Right atrium auricular region (tissue), 2 donors: ENCODE results near the gene ORC2. TPM values are rescaled to one million over a fixed set of nuclear protein-coding genes. Genes with fewer than 3 reads are reported as not detected.
A peak's percentile ranks its signal among the peaks of the same experiment; 100 is the strongest.
"Not testable (repeated sequence)": the region's sequence is repeated elsewhere in the genome, so short reads cannot be mapped to it uniquely, and the experiment has no call there.

Experiments used
- DNase-seq: peaks from one replicate; pipeline ENCODE4 v3.0.0-alpha.2; 2019; ENCODE audit warnings: low spot score
- H3K27ac ChIP-seq, 2 donors: fragments of 200-600 bp; sonication (generic); 1 replicate in 1 of 2; 2 replicates in 1 of 2; pipeline ENCODE4 v1.5.1; 2016 to 2019
- H3K27me3 ChIP-seq, 2 donors: fragments of 200-600 bp; sonication (generic); one replicate each; pipeline versions ENCODE4 v1.5.1 to v1.6.0; 2017 to 2019
- H3K36me3 ChIP-seq: fragments of 200-600 bp; sonication (generic); one replicate; pipeline ENCODE4 v1.5.1; 2016
- H3K4me1 ChIP-seq, 2 donors: fragments of 200-600 bp; sonication (generic); one replicate each; pipeline versions ENCODE4 v1.5.1 to v1.6.0; 2017 to 2019
- H3K4me3 ChIP-seq, 2 donors: fragments of 200-600 bp; sonication (generic); 1 replicate in 1 of 2; 2 replicates in 1 of 2; pipeline ENCODE4 v1.5.1; 2017 to 2019; ENCODE audit warnings: mild to moderate bottlenecking in 1 of 2, moderate library complexity in 1 of 2
- H3K9me3 ChIP-seq, 2 donors: fragments of 200-600 bp; sonication (generic); one replicate each; pipeline ENCODE4 v1.5.1; 2019
- total RNA-seq, 2 donors: library from RNA; depleted of rRNA; stranded (reverse); fragments of >200 nt; gene quantifications; one replicate each; pipeline ENCODE4 v1.1.0, GENCODE V29; 2016
- TF ChIP-seq, protein P1 (sequence below), 2 donors: fragments of 200-600 bp; sonication (generic); IDR thresholded peaks; one replicate each; pipeline ENCODE4 v1.5.1; 2019; ENCODE audit warnings: antibody characterized with exemption in 2 of 2

ORC2 gene
- total RNA-seq, 2 donors from 2014 or later = 8.5 to 14.7 TPM

DNA sequence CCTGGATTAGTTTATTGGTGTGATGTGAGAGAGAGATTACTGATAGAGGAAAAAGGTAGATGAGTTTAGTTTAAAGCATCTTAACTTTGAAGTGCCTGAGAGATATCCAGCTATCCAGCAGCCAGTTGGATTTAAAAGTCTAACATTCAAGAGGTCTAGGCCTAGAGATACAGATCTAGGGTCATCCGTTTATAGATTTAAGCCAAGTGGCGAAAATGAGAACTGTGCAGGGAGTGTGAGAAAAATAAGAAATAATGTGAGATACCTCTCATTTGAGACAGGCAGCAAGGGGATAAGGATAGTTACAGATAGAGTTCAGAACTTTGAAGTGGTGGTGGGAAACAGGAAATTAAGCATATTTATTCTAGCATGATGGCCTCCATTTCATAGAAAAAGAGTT is 5.3 kb upstream of the ORC2 start:
- H3K36me3 ChIP-seq = no peaks in the 10 kb centered on the region
- H3K4me1 ChIP-seq = peaks cover 0 to 7% of the 10 kb centered on the region in 2 donors
- no peak overlapping the region for H3K4me3 ChIP-seq
- H3K9me3 ChIP-seq = no peaks in the 10 kb centered on the region
- TF ChIP-seq, protein P1, sequence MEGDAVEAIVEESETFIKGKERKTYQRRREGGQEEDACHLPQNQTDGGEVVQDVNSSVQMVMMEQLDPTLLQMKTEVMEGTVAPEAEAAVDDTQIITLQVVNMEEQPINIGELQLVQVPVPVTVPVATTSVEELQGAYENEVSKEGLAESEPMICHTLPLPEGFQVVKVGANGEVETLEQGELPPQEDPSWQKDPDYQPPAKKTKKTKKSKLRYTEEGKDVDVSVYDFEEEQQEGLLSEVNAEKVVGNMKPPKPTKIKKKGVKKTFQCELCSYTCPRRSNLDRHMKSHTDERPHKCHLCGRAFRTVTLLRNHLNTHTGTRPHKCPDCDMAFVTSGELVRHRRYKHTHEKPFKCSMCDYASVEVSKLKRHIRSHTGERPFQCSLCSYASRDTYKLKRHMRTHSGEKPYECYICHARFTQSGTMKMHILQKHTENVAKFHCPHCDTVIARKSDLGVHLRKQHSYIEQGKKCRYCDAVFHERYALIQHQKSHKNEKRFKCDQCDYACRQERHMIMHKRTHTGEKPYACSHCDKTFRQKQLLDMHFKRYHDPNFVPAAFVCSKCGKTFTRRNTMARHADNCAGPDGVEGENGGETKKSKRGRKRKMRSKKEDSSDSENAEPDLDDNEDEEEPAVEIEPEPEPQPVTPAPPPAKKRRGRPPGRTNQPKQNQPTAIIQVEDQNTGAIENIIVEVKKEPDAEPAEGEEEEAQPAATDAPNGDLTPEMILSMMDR (IDR thresholded peaks at IDR 0.05) = no peak
- DNase-seq = no peak
- H3K27ac ChIP-seq = no peak overlapping the region
- H3K27me3 ChIP-seq = no peaks in the 10 kb centered on the region

DNA sequence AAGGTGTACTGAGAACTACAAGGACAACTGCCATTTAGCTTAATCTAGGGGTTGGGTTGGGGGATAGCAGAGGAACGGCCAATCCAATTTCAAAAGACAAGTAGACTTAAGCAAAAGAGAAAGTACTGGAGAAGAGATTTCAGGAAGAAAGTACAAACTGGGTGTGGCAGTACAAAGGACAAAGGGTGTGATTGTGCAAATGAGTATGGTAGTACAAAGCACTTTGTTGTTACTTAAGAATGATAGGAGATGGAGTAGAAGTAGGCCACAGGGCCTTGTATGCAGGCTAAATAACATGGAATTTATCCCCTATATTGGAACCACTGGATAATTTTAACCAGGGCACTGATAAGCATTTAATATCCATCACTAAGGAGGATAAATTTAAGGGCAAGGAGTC is 4.7 kb upstream of the ORC2 start:
- Histone ChIP-seq H3K27ac (no peak overlapping the region), H3K36me3 (no peaks in the 10 kb centered on the region)
- TF ChIP-seq, protein P1 (IDR thresholded peaks at IDR 0.05) = no peak

DNA sequence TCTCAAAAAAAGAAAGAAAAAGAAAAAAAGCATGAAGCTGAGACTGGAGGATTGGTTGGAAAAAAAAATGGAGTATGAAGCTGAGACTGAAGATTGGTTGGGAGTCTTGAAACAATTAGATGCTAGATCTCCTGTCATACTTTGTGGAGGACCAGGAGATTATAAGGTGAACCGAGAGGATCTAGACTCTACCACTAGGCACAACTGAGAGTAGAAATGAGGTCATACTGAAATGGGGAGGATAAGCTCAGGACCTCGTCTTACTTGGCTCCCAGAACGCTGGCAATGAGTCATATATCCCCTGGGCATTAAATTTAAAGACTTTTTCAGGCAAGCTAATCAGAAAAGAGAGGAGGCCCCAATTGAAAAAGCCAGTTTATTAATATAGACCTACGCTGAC is 3.3 kb upstream of the ORC2 start:
- no peaks in the 10 kb centered on the region for H3K9me3 ChIP-seq
- TF ChIP-seq, protein P1 (IDR thresholded peaks at IDR 0.05) = no peak
- no peak for DNase-seq
- no peak overlapping the region for H3K4me3 ChIP-seq
- H3K27ac ChIP-seq = no peak overlapping the region
- peaks cover 0 to 18% of the 10 kb centered on the region in 2 donors for H3K4me1 ChIP-seq
- no peaks in the 10 kb centered on the region for H3K27me3 ChIP-seq
- H3K36me3 ChIP-seq = no peaks in the 10 kb centered on the region

More for the DNA sequence above, 4.7 kb upstream of the ORC2 start:
- peaks cover 0 to 7% of the 10 kb centered on the region in 2 donors for H3K4me1 ChIP-seq
- DNase-seq = no peak
- no peak overlapping the region for H3K4me3 ChIP-seq
- H3K27me3 ChIP-seq = no peaks in the 10 kb centered on the region
- no peaks in the 10 kb centered on the region for H3K9me3 ChIP-seq

DNA sequence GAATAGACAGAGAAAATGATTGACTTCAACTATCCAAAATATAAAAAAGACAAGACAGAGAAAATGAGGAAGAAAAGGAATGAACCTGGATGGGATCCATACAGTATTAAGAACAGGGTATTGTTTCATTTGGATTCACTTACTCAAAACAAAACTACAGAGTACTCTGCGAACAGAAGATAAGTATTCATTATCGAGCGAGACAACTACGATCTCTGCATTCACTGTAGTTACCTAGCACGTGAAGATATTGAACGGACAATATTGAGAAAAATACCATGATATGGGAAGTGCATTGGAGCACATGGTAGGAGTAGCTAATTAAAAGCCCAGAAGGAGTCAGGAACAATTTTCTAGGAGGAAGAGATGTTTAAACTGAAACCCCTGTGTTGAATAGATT is 1.0 kb upstream of the ORC2 start:
- Histone ChIP-seq H3K4me3 (peak overlapping the region; percentile 74 to 79), H3K27me3 (no peaks in the 10 kb centered on the region), H3K4me1 (peaks cover 0 to 28% of the 10 kb centered on the region in 2 donors), H3K27ac (no peak overlapping the region), H3K36me3 (no peaks in the 10 kb centered on the region), H3K9me3 (no peaks in the 10 kb centered on the region)
- no peak for DNase-seq
- TF ChIP-seq, protein P1 (IDR thresholded peaks at IDR 0.05) = no peak

DNA sequence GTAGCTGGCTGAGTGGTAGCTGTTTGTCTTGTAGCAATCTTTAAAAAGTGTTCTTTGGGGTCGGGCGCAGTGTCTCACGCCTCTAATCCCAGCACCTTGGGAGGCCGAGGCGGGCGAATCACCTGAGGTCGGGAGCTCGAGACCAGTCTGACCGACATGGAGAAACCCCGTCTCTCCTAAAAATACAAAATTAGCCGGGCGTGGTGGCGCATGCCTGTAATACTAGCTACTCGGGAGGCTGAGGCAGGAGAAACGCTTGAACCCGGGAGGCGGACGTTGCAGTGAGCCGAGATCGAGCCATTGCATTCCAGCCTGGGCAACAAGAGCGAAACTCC is 425 bp upstream of the ORC2 start:
- H3K27ac ChIP-seq = peak overlapping the region; percentile 80 to 84
- H3K4me1 ChIP-seq = peaks cover 0 to 28% of the 10 kb centered on the region in 2 donors
- peak overlapping the region; percentile 74 to 79 for H3K4me3 ChIP-seq
- not testable (repeated sequence) for H3K27me3 ChIP-seq, H3K36me3 ChIP-seq, DNase-seq, H3K9me3 ChIP-seq

DNA sequence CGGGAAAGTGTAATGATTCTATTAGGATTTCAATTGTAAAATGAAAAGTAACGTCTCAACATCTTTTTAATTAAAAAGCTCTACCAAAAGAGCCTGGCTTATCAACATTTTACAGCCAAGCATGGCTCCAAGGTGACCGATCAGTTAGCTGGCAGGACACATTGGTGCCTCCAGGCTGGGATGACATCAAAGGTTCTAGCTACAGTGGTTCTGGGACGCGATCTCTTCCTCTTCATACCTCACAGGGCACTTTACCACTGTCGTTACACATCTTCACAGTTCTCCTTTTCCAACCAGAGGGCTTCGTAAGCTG is 693 bp downstream of the ORC2 start:
- DNase-seq = no peak
- H3K4me1 ChIP-seq = peaks cover 0 to 28% of the 10 kb centered on the region in 2 donors

More for the DNA sequence above, 693 bp downstream of the ORC2 start:
- Histone ChIP-seq H3K9me3 (no peaks in the 10 kb centered on the region), H3K27ac (peak overlapping the region; percentile 80 to 84), H3K36me3 (peaks cover 2% of the 10 kb centered on the region), H3K27me3 (no peaks in the 10 kb centered on the region), H3K4me3 (peak overlapping the region; percentile 74 to 79)
- TF ChIP-seq, protein P1 (IDR thresholded peaks at IDR 0.05) = no peak
